ENCODE data around the gene HEPHL1.

Gene HEPHL1

DNA sequence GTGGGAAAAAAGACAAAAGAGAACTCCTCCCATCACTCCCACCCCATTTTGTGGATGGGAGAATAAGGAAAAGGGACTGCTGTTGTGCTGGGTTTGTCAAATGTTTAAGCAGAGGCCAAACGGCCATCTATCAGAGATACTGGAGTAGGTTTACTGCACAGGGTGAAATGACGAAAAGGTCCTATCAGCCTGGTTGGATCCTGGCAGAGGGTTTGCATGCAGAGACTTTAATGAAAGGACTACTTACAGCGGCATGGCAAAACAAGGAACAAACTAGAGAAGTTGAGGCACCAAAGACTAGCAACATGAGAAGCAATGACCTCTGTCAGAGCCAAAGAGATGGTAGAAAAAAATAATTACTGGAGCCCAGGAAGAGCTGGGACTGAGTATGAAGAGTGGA is 32.2 kb upstream of the HEPHL1 start:
- Histone ChIP-seq H3K27me3 (ENCODE audit: control insufficient read depth, insufficient read depth, low read length) (no peaks in the 10 kb centered on the region), H3K79me2 (no peaks in the 10 kb centered on the region), H2AFZ (no peak overlapping the region), H3K36me3 (ENCODE audit: control insufficient read depth, insufficient read depth, low read length) (no peaks in the 10 kb centered on the region), H3K4me3 (ENCODE audit: low read depth, low read length) (no peak overlapping the region), H3K27ac (no peak overlapping the region), H3K9ac (no peak overlapping the region), H3K4me2 (ENCODE audit: low read length) (no peak overlapping the region), H3K9me3 (ENCODE audit: control insufficient read depth, low read length) (no peaks in the 10 kb centered on the region), H3K4me1 (no peaks in the 10 kb centered on the region)
- TF ChIP-seq CTCF (IDR thresholded peaks at IDR 0.05) = no peak

DNA sequence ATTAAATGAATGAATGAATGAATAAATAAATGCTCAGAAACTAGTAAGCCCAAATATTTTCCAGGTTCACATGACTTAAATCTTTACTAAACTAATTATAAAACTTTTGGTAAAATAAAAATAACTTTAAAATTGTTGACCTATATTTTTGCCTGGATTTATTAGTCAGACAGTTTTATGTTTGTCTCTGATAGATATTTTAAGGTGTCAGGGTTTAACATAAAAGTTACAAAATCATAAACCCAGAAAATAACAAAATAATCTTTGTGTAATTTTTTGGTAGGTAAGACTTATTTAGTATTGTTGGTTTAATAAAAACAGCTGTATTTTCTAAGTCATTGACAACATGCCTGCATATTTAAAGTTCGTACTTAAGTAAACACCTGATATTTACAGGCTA is 27.4 kb upstream of the HEPHL1 start:
- Histone ChIP-seq H2AFZ (no peak overlapping the region), H3K27me3 (ENCODE audit: control insufficient read depth, insufficient read depth, low read length) (no peaks in the 10 kb centered on the region), H3K36me3 (ENCODE audit: control insufficient read depth, insufficient read depth, low read length) (no peaks in the 10 kb centered on the region), H3K9me3 (ENCODE audit: control insufficient read depth, low read length) (no peaks in the 10 kb centered on the region), H3K4me2 (ENCODE audit: low read length) (no peak overlapping the region), H3K9ac (no peak overlapping the region), H3K27ac (no peak overlapping the region), H3K4me1 (no peaks in the 10 kb centered on the region), H3K79me2 (no peaks in the 10 kb centered on the region), H3K4me3 (ENCODE audit: low read depth, low read length) (no peak overlapping the region)
- no peak for TF ChIP-seq CTCF (IDR thresholded peaks at IDR 0.05)

DNA sequence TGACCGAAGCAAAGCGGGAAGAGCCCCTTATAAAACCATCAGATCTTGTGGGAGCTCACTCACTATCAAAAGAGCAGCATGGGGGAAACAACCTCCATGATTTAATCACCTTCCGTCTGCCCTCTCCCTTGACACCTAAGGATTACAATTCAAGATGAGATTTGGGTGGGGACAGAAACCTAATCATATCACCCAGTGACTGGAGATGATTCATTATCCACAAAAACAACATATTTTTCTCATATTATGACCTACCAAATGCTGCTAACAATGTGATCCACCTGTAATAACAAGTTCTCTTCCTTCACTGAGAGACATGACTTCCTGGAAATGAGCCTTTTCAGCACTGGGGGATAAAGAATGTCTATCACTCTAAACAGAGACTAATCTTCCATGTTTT is 23.4 kb upstream of the HEPHL1 start:
- no peaks in the 10 kb centered on the region for H3K9me3 ChIP-seq (ENCODE audit: control insufficient read depth, low read length)
- no peak for TF ChIP-seq CTCF (IDR thresholded peaks at IDR 0.05)
- H2AFZ ChIP-seq = no peak overlapping the region
- H3K27ac ChIP-seq = no peak overlapping the region
- no peaks in the 10 kb centered on the region for H3K4me1 ChIP-seq
- H3K4me3 ChIP-seq (ENCODE audit: low read depth, low read length) = no peak overlapping the region
- no peak overlapping the region for H3K4me2 ChIP-seq (ENCODE audit: low read length)
- H3K27me3 ChIP-seq (ENCODE audit: control insufficient read depth, insufficient read depth, low read length) = no peaks in the 10 kb centered on the region
- no peaks in the 10 kb centered on the region for H3K79me2 ChIP-seq
- no peak overlapping the region for H3K9ac ChIP-seq
- no peaks in the 10 kb centered on the region for H3K36me3 ChIP-seq (ENCODE audit: control insufficient read depth, insufficient read depth, low read length)

- Histone ChIP-seq H3K36me3 (ENCODE audit: control insufficient read depth, insufficient read depth, low read length) (no peaks in the 10 kb centered on the region), H3K27me3 (ENCODE audit: control insufficient read depth, insufficient read depth, low read length) (no peaks in the 10 kb centered on the region), H3K79me2 (no peaks in the 10 kb centered on the region), H3K4me2 (ENCODE audit: low read length) (no peak overlapping the region), H3K9me3 (ENCODE audit: control insufficient read depth, low read length) (no peaks in the 10 kb centered on the region), H3K9ac (no peak overlapping the region), H3K4me3 (ENCODE audit: low read depth, low read length) (no peak overlapping the region), H2AFZ (no peak overlapping the region), H3K27ac (no peak overlapping the region), H3K4me1 (no peaks in the 10 kb centered on the region)
- TF ChIP-seq CTCF (IDR thresholded peaks at IDR 0.05) = no peak
Measured at GRCh38 chr11:94000659-94001058, 20.5 kb upstream of the HEPHL1 start.

GRCh38 chr11:94002226-94002625 is 18.9 kb upstream of the HEPHL1 start:
- Histone ChIP-seq H3K4me2 (ENCODE audit: low read length) (no peak overlapping the region), H3K27me3 (ENCODE audit: control insufficient read depth, insufficient read depth, low read length) (no peaks in the 10 kb centered on the region), H3K4me3 (ENCODE audit: low read depth, low read length) (no peak overlapping the region), H3K4me1 (no peaks in the 10 kb centered on the region), H2AFZ (no peak overlapping the region), H3K9me3 (ENCODE audit: control insufficient read depth, low read length) (no peaks in the 10 kb centered on the region), H3K79me2 (no peaks in the 10 kb centered on the region), H3K36me3 (ENCODE audit: control insufficient read depth, insufficient read depth, low read length) (no peaks in the 10 kb centered on the region), H3K27ac (no peak overlapping the region), H3K9ac (no peak overlapping the region)
- TF ChIP-seq CTCF (IDR thresholded peaks at IDR 0.05) = no peak
